ENCODE results near the gene ANTXR2.

The ANTXR2 gene

GRCh38 chr4:79979785-79980437, 93.1 kb downstream of the ANTXR2 start:
- no peak for DNase-seq

DNA sequence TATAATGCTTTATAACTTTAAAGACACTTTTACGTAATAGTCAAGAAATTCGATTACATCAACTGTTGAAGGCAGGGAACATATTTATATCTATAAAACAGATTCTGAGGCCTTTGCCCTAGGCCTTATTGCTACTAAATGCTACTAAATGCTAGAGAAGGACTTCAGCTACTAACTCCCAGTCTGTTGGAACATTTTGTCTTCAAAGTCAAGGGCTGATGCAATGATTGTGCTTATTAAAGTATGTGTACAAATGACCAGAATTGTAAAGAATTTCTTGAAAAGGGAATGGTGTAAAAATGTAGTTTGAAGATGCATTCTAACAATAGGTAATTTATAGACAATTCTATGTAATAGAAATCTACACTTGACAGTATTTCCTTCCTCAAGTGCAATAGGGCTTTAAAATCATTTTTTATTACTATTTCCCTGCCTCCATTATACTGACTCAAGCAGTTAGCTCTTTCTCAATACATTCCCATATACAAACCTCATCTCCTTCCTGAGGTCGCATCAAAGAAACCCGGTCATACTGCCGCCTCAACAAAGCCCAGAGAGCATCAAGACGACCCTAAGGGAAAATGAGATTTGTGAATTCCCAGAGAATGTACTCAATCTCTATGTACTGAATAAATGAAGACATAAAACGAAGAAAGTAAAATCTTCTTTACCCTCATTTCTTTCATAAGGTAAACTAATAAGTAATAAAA, 95.7 kb downstream of the ANTXR2 start:
- DNase-seq: no peak

GRCh38 chr4:79964400-79965211, 108.4 kb downstream of the ANTXR2 start:
- no peak for DNase-seq

GRCh38 chr4:79964020-79964399, 109.0 kb downstream of the ANTXR2 start:
- no peak for DNase-seq

DNA sequence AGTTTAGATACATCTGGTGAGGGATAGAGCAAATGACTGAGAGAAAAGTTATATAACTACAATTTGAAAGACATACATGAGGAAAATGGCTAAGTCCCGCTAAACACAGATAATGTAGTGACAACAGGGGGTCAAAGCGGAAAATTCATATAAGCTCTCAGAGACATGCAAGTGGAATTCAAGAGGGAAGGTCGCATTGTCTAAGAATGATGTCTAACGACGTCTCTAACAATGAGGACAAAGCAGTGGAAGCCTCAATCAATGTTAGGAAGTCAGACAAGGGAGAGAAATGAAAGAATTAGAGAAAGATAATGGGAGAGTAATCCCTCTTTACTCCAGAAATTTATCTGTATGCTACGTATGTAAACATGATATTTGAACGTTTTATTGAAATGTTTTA, 113.4 kb downstream of the ANTXR2 start:
- DNase-seq: no peak

- DNase-seq: no peak
Observed at GRCh38 chr4:79958466-79959264, 114.4 kb downstream of the ANTXR2 start.

- no peak for DNase-seq
Observed at GRCh38 chr4:79949178-79949577, 123.9 kb downstream of the ANTXR2 start.

GRCh38 chr4:79948739-79949138, 124.3 kb downstream of the ANTXR2 start:
- DNase-seq: no peak

GRCh38 chr4:79948261-79948660, 124.8 kb downstream of the ANTXR2 start:
- DNase-seq: no peak

- DNase-seq: no peak
Observed at GRCh38 chr4:79947386-79947785, 125.6 kb downstream of the ANTXR2 start.

DNA sequence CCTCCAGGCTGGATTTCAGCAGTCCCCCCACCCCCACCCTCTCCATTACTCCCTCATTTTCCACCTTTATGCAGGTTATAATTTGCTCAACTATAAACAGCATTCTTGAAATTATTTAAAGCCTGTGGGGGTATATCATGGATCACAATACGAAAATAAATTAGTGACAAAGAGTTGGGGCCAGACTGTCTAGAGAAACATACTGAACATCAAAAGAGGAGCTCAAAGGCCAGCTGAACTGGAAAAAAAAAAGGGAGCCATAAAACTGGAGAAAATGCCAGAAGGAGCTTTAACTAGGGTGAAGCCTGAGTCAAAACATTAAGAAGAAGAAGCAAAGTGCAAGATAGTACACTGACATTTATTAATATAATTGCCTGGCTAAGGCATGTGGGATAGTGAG, 137.8 kb downstream of the ANTXR2 start:
- DNase-seq: no peak

GRCh38 chr4:79934660-79935059, 138.4 kb downstream of the ANTXR2 start:
- DNase-seq: no peak

GRCh38 chr4:79927931-79928330, 145.1 kb downstream of the ANTXR2 start:
- DNase-seq: no peak

DNA sequence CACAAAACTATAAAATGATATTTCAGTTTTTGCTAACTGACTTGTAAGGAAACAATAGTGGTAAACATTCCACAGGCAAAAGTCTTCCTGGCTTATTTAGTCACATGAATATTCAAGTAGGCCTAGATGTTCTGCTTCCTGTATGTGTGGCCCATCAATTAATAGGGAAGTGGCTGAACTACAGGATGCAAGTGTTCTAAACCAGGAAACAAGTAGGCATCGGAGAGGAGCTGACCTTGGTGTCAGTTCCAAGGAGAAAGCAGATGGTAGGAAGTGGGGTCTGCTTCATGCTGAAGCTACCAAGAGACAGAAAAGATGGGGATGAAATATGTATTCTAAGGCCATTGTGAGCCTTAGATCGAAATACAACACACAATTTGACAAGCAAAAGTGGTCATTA, 149.7 kb downstream of the ANTXR2 start:
- DNase-seq: no peak

DNA sequence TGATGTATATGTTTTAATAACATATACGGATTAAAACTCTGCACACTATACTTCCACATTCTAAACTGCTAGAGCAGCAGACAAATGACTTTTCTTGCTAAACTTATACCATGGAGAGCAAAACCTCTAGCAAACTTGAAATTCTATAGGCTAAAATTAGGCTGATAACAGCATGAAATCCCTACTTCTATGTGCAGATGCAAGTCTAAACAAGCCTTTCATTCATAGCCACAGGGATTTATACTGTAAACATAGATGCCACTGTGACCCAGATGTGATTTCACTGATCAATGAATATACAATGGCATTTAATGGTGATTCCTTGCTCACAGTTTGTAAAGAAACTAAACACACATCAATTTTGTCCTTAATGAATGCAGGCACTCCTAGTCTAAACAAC, 151.0 kb downstream of the ANTXR2 start:
- no peak for DNase-seq

- peak in 1 of 5 donors; percentile 11 for DNase-seq
Observed at GRCh38 chr4:79920163-79920853, 152.7 kb downstream of the ANTXR2 start.

GRCh38 chr4:79918292-79918691, 154.7 kb downstream of the ANTXR2 start:
- no peak for DNase-seq

- peak in 3 of 5 donors; percentile 6 to 55 (median 17) for DNase-seq
Observed at GRCh38 chr4:79917246-79917645, 155.8 kb downstream of the ANTXR2 start.

GRCh38 chr4:79915246-79915645, 157.8 kb downstream of the ANTXR2 start:
- no peak for DNase-seq

DNA sequence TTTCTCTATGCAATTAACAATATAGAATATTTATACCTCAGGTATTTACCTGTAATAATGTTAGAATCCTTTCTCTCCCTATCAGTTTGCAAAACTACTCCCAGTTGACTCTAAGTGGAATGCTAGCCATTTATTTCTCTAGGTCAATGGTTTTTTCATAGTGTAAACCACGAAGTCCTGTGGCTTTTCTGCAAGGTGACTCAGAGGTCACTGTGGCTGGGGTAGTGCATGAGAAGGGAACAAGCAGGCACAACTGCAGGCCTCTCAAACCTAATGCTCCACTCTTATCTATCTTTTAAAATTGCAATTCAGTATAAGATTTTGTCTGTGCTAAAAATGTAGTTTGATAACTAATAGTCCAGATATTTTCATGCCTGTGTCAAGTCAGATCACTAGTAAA, 159.4 kb downstream of the ANTXR2 start:
- no peak for DNase-seq

DNA sequence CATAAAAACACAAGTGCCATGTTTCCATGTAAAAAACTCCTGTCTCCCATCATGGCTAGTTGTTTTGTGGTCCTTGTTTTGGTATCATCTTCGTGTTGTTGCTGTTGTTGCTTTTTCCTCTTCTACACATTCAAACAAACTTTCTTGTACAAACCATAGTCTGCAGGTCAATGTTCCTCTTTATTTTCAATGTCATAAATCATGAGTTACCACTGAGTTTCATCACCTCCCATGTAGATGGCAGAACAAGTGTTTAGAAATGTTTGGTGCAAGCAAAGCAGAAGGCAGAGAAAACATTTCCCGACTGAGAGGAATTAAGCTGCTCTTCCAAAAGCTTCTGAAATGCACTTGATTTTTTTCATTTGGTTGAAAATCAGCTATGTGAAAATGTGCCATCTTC, 166.0 kb downstream of the ANTXR2 start:
- no peak for DNase-seq

GRCh38 chr4:79906303-79906702, 166.7 kb downstream of the ANTXR2 start:
- no peak for DNase-seq

All from T-helper 1 cell (primary cell).